SK-N-MC (cell line): ENCODE measurements around the gene RUVBL1.

Experiments used
- EZH2 ChIP-seq: fragments of 200-600 bp; sonication (generic); IDR thresholded peaks from one replicate; pipeline ENCODE4 v1.6.1; 2017; ENCODE audit warnings: antibody characterized with exemption
- FOXP2 ChIP-seq: optimal IDR thresholded peaks from 2 replicates; pipeline ENCODE3; 2011; ENCODE audit warnings: mild to moderate bottlenecking, moderate library complexity; ENCODE audit not compliant: insufficient read depth; ENCODE audit errors: extremely low read length, control extremely low read depth
- POLR2AphosphoS5 ChIP-seq: IDR thresholded peaks from 2 replicates; pipeline ENCODE4 v1.6.1; 2012; ENCODE audit warnings: mild to moderate bottlenecking, low read depth, low read length, borderline replicate concordance

DNA sequence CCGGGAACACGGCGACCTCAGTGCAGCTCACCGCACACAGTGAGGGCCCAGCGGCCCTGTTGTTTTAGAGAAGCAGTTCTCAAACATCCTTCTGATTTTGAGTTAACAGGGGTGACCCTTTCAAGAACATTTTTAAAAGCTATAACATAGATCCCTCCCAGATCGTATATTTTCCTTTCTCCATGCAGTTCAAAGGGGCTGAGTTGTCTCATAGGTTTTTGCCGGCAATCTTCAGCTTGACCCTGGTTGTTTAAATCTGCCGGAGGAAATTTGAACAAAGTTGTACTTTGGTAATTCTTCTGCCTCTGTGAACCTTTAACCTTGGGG lies 44.0 kb upstream of the RUVBL1 start:
- TF ChIP-seq POLR2AphosphoS5 = no peak
- no peak for TF ChIP-seq EZH2
- TF ChIP-seq FOXP2 = no peak
